H1 (cell line): Measurements from ENCODE around the gene REC8. TPM values are rescaled to one million over a fixed set of nuclear protein-coding genes. Genes with fewer than 3 reads are reported as not detected.

Experiments used
- CTCF ChIA-PET: fragments of 300-600 bp; sonication (Branson Sonifier 250); formaldehyde crosslinking; loops from one replicate; lab custom pipeline; 2021; ENCODE audit not compliant: partially characterized antibody; lab: Charles Lee
- POLR2A ChIA-PET: fragments of 300-600 bp; sonication (Branson Sonifier 250); formaldehyde crosslinking; loops from one replicate; lab custom pipeline; 2021; ENCODE audit warnings: inconsistent platforms; ENCODE audit not compliant: partially characterized antibody; lab: Charles Lee
- DNase-seq, 2 experiments: peaks; one replicate each; pipeline versions ENCODE4 v3.0.0 to v3.0.0-alpha.2; 2010 to 2022; ENCODE audit warnings: low spot score in 2 of 2, low read depth in 1 of 2, mixed read lengths in 1 of 2
- FAIRE-seq: peaks from 2 replicates; lab custom pipeline; 2011; peaks lifted over from hg19 to GRCh38; lab: Jason Lieb, UNC
- H2AFZ ChIP-seq: 2 replicates; pipeline ENCODE4 v1.8.1; 2012; ENCODE audit warnings: low read length, inconsistent platforms
- H2AK5ac ChIP-seq: 2 replicates; pipeline ENCODE4 v1.6.1; 2013; ENCODE audit warnings: low read depth, low read length
- H2BK120ac ChIP-seq: replicated peaks from 2 replicates; pipeline ENCODE3; 2013; ENCODE audit warnings: low read depth, low read length, inconsistent platforms
- H2BK12ac ChIP-seq: 2 replicates; pipeline ENCODE4 v1.6.1; 2013; ENCODE audit warnings: low read depth, low read length
- H2BK15ac ChIP-seq: 2 replicates; pipeline ENCODE4 v1.6.1; 2013; ENCODE audit warnings: low read length
- H2BK20ac ChIP-seq: 2 replicates; pipeline ENCODE4 v1.6.1; 2013; ENCODE audit warnings: low read length
- H2BK5ac ChIP-seq: 2 replicates; pipeline ENCODE4 v1.6.1; 2013; ENCODE audit warnings: low read depth, low read length
- H3K14ac ChIP-seq: 2 replicates; pipeline ENCODE4 v1.6.1; 2013; ENCODE audit warnings: inconsistent platforms; ENCODE audit not compliant: insufficient read length
- H3K18ac ChIP-seq: 2 replicates; pipeline ENCODE4 v1.6.1; 2013; ENCODE audit warnings: low read length; ENCODE audit errors: extremely low read depth
- H3K23ac ChIP-seq: 2 replicates; pipeline ENCODE4 v1.6.1; 2013; ENCODE audit warnings: inconsistent platforms; ENCODE audit not compliant: insufficient read length
- H3K23me2 ChIP-seq: 2 replicates; pipeline ENCODE4 v1.6.1; 2013; ENCODE audit warnings: low read depth, low read length
- H3K27ac ChIP-seq: 2 replicates; pipeline ENCODE4 v1.6.1; 2011; ENCODE audit warnings: low read depth, low read length, inconsistent platforms
- H3K27me3 ChIP-seq, 4 experiments: replicated peaks in 1 of 4; 1 replicate in 1 of 4; 2 replicates in 3 of 4; pipeline versions ENCODE4 v1.6.1 to v1.8.1; 2011 to 2013; ENCODE audit warnings: low read length in 3 of 4, mild to moderate bottlenecking in 3 of 4, inconsistent platforms in 2 of 4, mixed read lengths in 2 of 4, moderate library complexity in 1 of 4; ENCODE audit not compliant: control insufficient read depth in 3 of 4, insufficient read depth in 3 of 4; ENCODE audit errors: extremely low read depth in 1 of 4
- H3K36me3 ChIP-seq, 4 experiments: 2 replicates each; pipeline versions ENCODE4 v1.6.1 to v1.8.1; 2011 to 2013; ENCODE audit warnings: mild to moderate bottlenecking in 4 of 4, low read length in 3 of 4, moderate library complexity in 2 of 4, control low read depth in 1 of 4, inconsistent platforms in 1 of 4; ENCODE audit not compliant: insufficient read depth in 4 of 4, control insufficient read depth in 2 of 4
- H3K4ac ChIP-seq: replicated peaks from 2 replicates; pipeline ENCODE3; 2013; ENCODE audit warnings: low read length, low read depth, mixed read lengths, inconsistent platforms; ENCODE audit not compliant: insufficient read length
- H3K4me1 ChIP-seq, 4 experiments: replicated peaks in 1 of 4; 1 replicate in 1 of 4; 2 replicates in 3 of 4; pipeline versions ENCODE4 v1.6.1 to v1.8.1; 2011 to 2013; ENCODE audit warnings: low read length in 3 of 4, inconsistent platforms in 2 of 4, mixed read lengths in 1 of 4; ENCODE audit not compliant: insufficient read depth in 4 of 4, control insufficient read depth in 3 of 4
- H3K4me2 ChIP-seq, 2 experiments: 2 replicates each; pipeline versions ENCODE4 v1.6.1 to v1.8.1; 2011 to 2013; ENCODE audit warnings: low read depth in 2 of 2, low read length in 2 of 2, control low read depth in 1 of 2, inconsistent platforms in 1 of 2, mild to moderate bottlenecking in 1 of 2; ENCODE audit not compliant: insufficient read depth in 1 of 2
- H3K4me3 ChIP-seq, 4 experiments: fragments of 200-600, 300-600 bp in 1 of 4; sonication (generic), shearing (Covaris generic), sonication (Bioruptor Twin) in 1 of 4; 2 replicates each; pipeline versions ENCODE4 v1.5.1 to v1.8.1; 2011 to 2016; ENCODE audit warnings: low read length in 4 of 4, low read depth in 3 of 4, control low read depth in 2 of 4, inconsistent platforms in 2 of 4, mild to moderate bottlenecking in 2 of 4, mixed read lengths in 1 of 4, moderate library complexity in 1 of 4; ENCODE audit not compliant: insufficient read depth in 2 of 4; ENCODE audit errors: extremely low read depth in 1 of 4
- H3K56ac ChIP-seq: replicated peaks from 2 replicates; pipeline ENCODE3; 2013; ENCODE audit warnings: low read depth, mild to moderate bottlenecking, mixed read lengths, low read length, inconsistent platforms; ENCODE audit not compliant: insufficient read length
- H3K79me1 ChIP-seq: 2 replicates; pipeline ENCODE4 v1.6.1; 2013; ENCODE audit warnings: low read depth, low read length, control low read depth
- H3K79me2 ChIP-seq, 2 experiments: 2 replicates each; pipeline versions ENCODE4 v1.6.1 to v1.8.1; 2012 to 2013; ENCODE audit warnings: low read length in 2 of 2, mild to moderate bottlenecking in 2 of 2, inconsistent platforms in 1 of 2; ENCODE audit not compliant: insufficient read depth in 2 of 2, control insufficient read depth in 1 of 2
- H3K9ac ChIP-seq, 4 experiments: replicated peaks in 1 of 4; 1 replicate in 1 of 4; 2 replicates in 3 of 4; pipeline versions ENCODE4 v1.6.1 to v1.8.1; 2011 to 2013; ENCODE audit warnings: low read depth in 3 of 4, low read length in 3 of 4, control low read depth in 2 of 4, mild to moderate bottlenecking in 2 of 4, moderate library complexity in 2 of 4, inconsistent platforms in 1 of 4; ENCODE audit errors: extremely low read depth in 1 of 4
- H3K9me3 ChIP-seq, 2 experiments: 2 replicates each; pipeline versions ENCODE4 v1.6.1 to v1.8.1; 2012 to 2013; ENCODE audit warnings: mild to moderate bottlenecking in 2 of 2, moderate library complexity in 2 of 2, control low read depth in 1 of 2, inconsistent platforms in 1 of 2, low read depth in 1 of 2, low read length in 1 of 2, mixed read lengths in 1 of 2; ENCODE audit not compliant: insufficient read depth in 2 of 2
- H4K20me1 ChIP-seq, 2 experiments: replicated peaks in 1 of 2; 2 replicates each; pipeline versions ENCODE3 to v1.8.1; 2011 to 2013; ENCODE audit warnings: inconsistent platforms in 2 of 2, low read length in 2 of 2, mild to moderate bottlenecking in 1 of 2; ENCODE audit not compliant: insufficient read depth in 2 of 2, control insufficient read depth in 1 of 2
- H4K5ac ChIP-seq: 2 replicates; pipeline ENCODE4 v1.6.1; 2013; ENCODE audit warnings: low read length, low read depth, mixed read lengths, inconsistent platforms; ENCODE audit not compliant: insufficient read length
- H4K8ac ChIP-seq: 2 replicates; pipeline ENCODE4 v1.8.0; 2013; ENCODE audit warnings: mild to moderate bottlenecking, moderate library complexity, low read length, inconsistent platforms; ENCODE audit not compliant: insufficient read depth; ENCODE audit errors: extremely low read depth
- H4K91ac ChIP-seq: replicated peaks from 2 replicates; pipeline ENCODE3; 2013; ENCODE audit warnings: low read length, mixed read lengths, inconsistent platforms; ENCODE audit not compliant: insufficient read length
- CHD1 ChIP-seq: IDR thresholded peaks from 2 replicates; pipeline ENCODE4 v1.6.1; 2012; ENCODE audit warnings: low read depth, low read length, improper control_type of control experiment
- CHD2 ChIP-seq: IDR thresholded peaks from 2 replicates; pipeline ENCODE4 v1.6.1; 2012; ENCODE audit warnings: low read length, improper control_type of control experiment
- EGR1 ChIP-seq: IDR thresholded peaks from 2 replicates; pipeline ENCODE4 v1.6.1; 2011; ENCODE audit warnings: low read depth, low read length, borderline replicate concordance
- HDAC2 ChIP-seq, 2 experiments: fragments of 300-600 bp in 1 of 2; sonication (generic) in 1 of 2; IDR thresholded peaks; 2 replicates each; pipeline ENCODE4 v1.6.1; 2011 to 2012; ENCODE audit warnings: low read depth in 2 of 2, low read length in 2 of 2, mild to moderate bottlenecking in 2 of 2, moderate library complexity in 2 of 2, borderline replicate concordance in 1 of 2, inconsistent platforms in 1 of 2
- POU5F1 ChIP-seq: IDR thresholded peaks from 2 replicates; pipeline ENCODE4 v1.6.1; 2011; ENCODE audit warnings: low read depth, mild to moderate bottlenecking, low read length, moderate library complexity
- SIN3A ChIP-seq, 2 experiments: IDR thresholded peaks in 1 of 2; conservative IDR thresholded peaks in 1 of 2; 2 replicates each; pipeline ENCODE4 v1.6.1; 2011 to 2012; ENCODE audit warnings: low read length in 2 of 2, improper control_type of control experiment in 1 of 2, low read depth in 1 of 2, mild to moderate bottlenecking in 1 of 2
- SP2 ChIP-seq: IDR thresholded peaks from 2 replicates; pipeline ENCODE4 v1.6.1; 2012; ENCODE audit warnings: mild to moderate bottlenecking, low read length, inconsistent platforms
- SRF ChIP-seq: IDR thresholded peaks from 2 replicates; pipeline ENCODE4 v1.6.1; 2011; ENCODE audit warnings: mild to moderate bottlenecking, low read depth, low read length, moderate library complexity
- SUZ12 ChIP-seq: fragments of 200-600 bp; sonication (generic); IDR thresholded peaks from 2 replicates; pipeline ENCODE4 v1.6.1; 2012; ENCODE audit warnings: mild to moderate bottlenecking, inconsistent platforms, low read length, moderate library complexity, mixed read lengths
- TAF1 ChIP-seq: IDR thresholded peaks from 2 replicates; pipeline ENCODE4 v1.6.1; 2011; ENCODE audit warnings: mild to moderate bottlenecking, low read depth, low read length
- TBP ChIP-seq: IDR thresholded peaks from 2 replicates; pipeline ENCODE4 v1.6.1; 2011; ENCODE audit warnings: low read depth, low read length, improper control_type of control experiment
- WGBS, 2 experiments: shearing (Covaris generic) in 1 of 2; methylation state at CpG; one replicate each; pipeline versions ENCODE4 v1.1.6 to v1.1.7; 2013 to 2015; ENCODE audit warnings: low lambda C conversion rate in 2 of 2, mixed read lengths in 2 of 2, inconsistent platforms in 1 of 2, low coverage in 1 of 2, missing lambda C conversion rate in 1 of 2; ENCODE audit not compliant: insufficient replicate concordance in 2 of 2, insufficient coverage in 1 of 2, insufficient read length in 1 of 2; ENCODE audit errors: extremely low coverage in 1 of 2, missing lambda C conversion rate in 1 of 2; 5-methylcytosine and 5-hydroxymethylcytosine counted together
- polyA plus RNA-seq, 7 experiments: library from polyadenylated mRNA; depleted of rRNA in 3 of 7; stranded (reverse) in 5 of 7; unstranded in 2 of 7; fragments of >200 nt in 5 of 7; fragments of 200-250 nt in 2 of 7; gene quantifications; 1 replicate in 5 of 7; 2 replicates in 1 of 7; 4 replicates in 1 of 7; pipeline versions ENCODE4 v1.2.1 to v1.2.3, GENCODE V29; 2011 to 2013; ENCODE audit warnings: missing spikeins in 2 of 7, mixed read lengths in 2 of 7
- total RNA-seq: library from RNA; stranded (reverse); fragmentation: NEBNext Ultra II Directional; extraction: Animal tissue kit (Norgen Biotek cat#: 25700); gene quantifications from 2 replicates; pipeline ENCODE4 v1.2.1, GENCODE V29; 2021

REC8 gene
- total and polyA plus RNA-seq, 2 of the 8 experiments (the other 6 are each of a cell fraction or from before 2014, with no cell fraction given): 9.8 to 28.5 TPM

GRCh38 chr14:24215495-24216344, 43.8 kb downstream of the REC8 start, which contains the start of gene MDP1:
Gene MDP1, minus strand, starts transcription at chr14:24216066. Its CDS starts 111 bp downstream, at chr14:24215955.
- Histone ChIP-seq H3K23ac (no peak within 1 kb of the TSS), H3K27me3 (no peaks in the 10 kb centered on the region), H2BK12ac (no peak within 1 kb of the TSS), H4K8ac (peak within 1 kb of the TSS; percentile 84), H3K23me2 (peaks cover 8% of the 10 kb centered on the region), H2BK20ac (no peak within 1 kb of the TSS), H3K4me1 (peaks cover 0 to 5% (median 2%) of the 10 kb centered on the region in 4 experiments; a peak in 1 of 7 replicates), H2BK120ac (no peak within 1 kb of the TSS), H2AFZ (peak within 1 kb of the TSS; percentile 21; the same call in 1 of the 2 replicates), H3K4me3 (peak within 1 kb of the TSS; percentile 77 to 94 (median 84)), H3K27ac (peak within 1 kb of the TSS; percentile 72), H3K4me2 (peak within 1 kb of the TSS; percentile 70 to 86), H2BK5ac (peak within 1 kb of the TSS; percentile 78), H3K9ac (peak within 1 kb of the TSS; percentile 76 to 84 (median 78)), H3K79me2 (peaks cover 0 to 9% of the 10 kb centered on the region in 2 experiments; a peak in 2 of 4 replicates), H2AK5ac (no peak within 1 kb of the TSS), H3K79me1 (no peaks in the 10 kb centered on the region), H4K91ac (peak within 1 kb of the TSS; percentile 71), H3K56ac (peak within 1 kb of the TSS; percentile 27), H4K5ac (peak within 1 kb of the TSS; percentile 43), H3K14ac (no peak within 1 kb of the TSS), H3K4ac (peak within 1 kb of the TSS; percentile 55), H3K18ac (no peak within 1 kb of the TSS), H3K9me3 (no peaks in the 10 kb centered on the region), H4K20me1 (peaks cover 0 to 1% of the 10 kb centered on the region in 2 experiments), H3K36me3 (peaks cover 0 to 9% (median 6%) of the 10 kb centered on the region in 4 experiments; a peak in 6 of 8 replicates), H2BK15ac (0 out of 2 replicates have a peak within 1 kb of the TSS, but pooled peaks have one; percentile 66)
- ChIA-PET CTCF (interaction anchor here (0.5 to 2.1 kb wide), 19 partner anchors 9 to 1914 kb away, joined by 3 to 7 read pairs (median 4); partner anchors contain the start of genes CIDEB, TINF2 and TM9SF1), POLR2A (interaction anchor here (0.6 to 11.1 kb wide), 20 partner anchors 9 to 129 kb away, joined by 3 to 119 read pairs (median 4); partner anchors contain the start of genes GMPR2, IPO4, RABGGTA and TINF2)
- peak; percentile 73 to 82 for DNase-seq
- 3% methylated on average over 39 of the region's 40 CpGs; no CpG with 5 or more reads in 1 of the 2 experiments for WGBS, 2 experiments
- FAIRE-seq: peak; percentile 55
- TF ChIP-seq TBP (peak; percentile 88), POU5F1 (no peak), HDAC2 (IDR thresholded peaks at IDR 0.05; ENCODE audit: borderline replicate concordance in 1 of 2, low read depth in 2 of 2, low read length in 2 of 2) (0 out of 4 replicates have a peak, but pooled peaks of 1 of the 2 experiments have one; percentile 49), CHD2 (peak; percentile 48; the same call in 1 of the 2 replicates), SUZ12 (no peak), TAF1 (peak; percentile 94), SP2 (peak; percentile 75), EGR1 (peak; percentile 56; the same call in 1 of the 2 replicates), SRF (no peak), CHD1 (no peak), SIN3A (conservative IDR thresholded peaks at IDR 0.05 in 1 of 2, IDR thresholded peaks at IDR 0.05 in 1 of 2; ENCODE audit: low read depth in 1 of 2, low read length in 2 of 2) (peak; percentile 59 to 83; a peak in 2 of 4 replicates)
